OCI-LY1 (cell line): ENCODE data around the gene TMEM185B.
"Not testable (repeated sequence)": the region's sequence is repeated elsewhere in the genome, so short reads cannot be mapped to it uniquely, and the experiment has no call there.

Source experiments
- H2AFZ ChIP-seq: fragments of 200-600 bp; sonication (generic), shearing (Covaris generic); 2 replicates; pipeline ENCODE4 v1.6.0; 2014; ENCODE audit warnings: antibody characterized with exemption, mild to moderate bottlenecking, low read length
- H3F3A ChIP-seq: fragments of 200-600 bp; sonication (generic), shearing (Covaris generic); 2 replicates; pipeline ENCODE4 v1.6.0; 2014; ENCODE audit warnings: mild to moderate bottlenecking, antibody characterized with exemption, low read length, moderate library complexity; ENCODE audit not compliant: insufficient read depth
- H3K27ac ChIP-seq: fragments of 200-600 bp; sonication (generic); 2 replicates; pipeline ENCODE4 v1.5.1; 2014; ENCODE audit warnings: low read length, mixed run types, mild to moderate bottlenecking, low read depth; ENCODE audit not compliant: poor library complexity, severe bottlenecking
- H3K27me3 ChIP-seq: fragments of 200-600 bp; sonication (generic); 2 replicates; pipeline ENCODE4 v1.6.0; 2014; ENCODE audit warnings: antibody characterized with exemption, mild to moderate bottlenecking, low read length, moderate library complexity; ENCODE audit not compliant: insufficient read depth
- H3K36me3 ChIP-seq: fragments of 200-600 bp; sonication (generic); 2 replicates; pipeline ENCODE4 v1.6.1; 2014; ENCODE audit warnings: mild to moderate bottlenecking, antibody characterized with exemption, low read length, moderate library complexity, mixed read lengths; ENCODE audit not compliant: insufficient read depth
- H3K4me1 ChIP-seq: fragments of 200-600 bp; sonication (generic); 2 replicates; pipeline ENCODE4 v1.5.1; 2014; ENCODE audit warnings: mild to moderate bottlenecking, low read length, moderate library complexity; ENCODE audit not compliant: insufficient read depth, severe bottlenecking
- H3K4me2 ChIP-seq: fragments of 200-600 bp; sonication (generic), shearing (Covaris generic); 2 replicates; pipeline ENCODE4 v1.6.1; 2014; ENCODE audit warnings: low read length
- H3K4me3 ChIP-seq: fragments of 200-600 bp; sonication (generic); 2 replicates; pipeline ENCODE4 v1.5.1; 2014; ENCODE audit warnings: low read length, low read depth, mild to moderate bottlenecking, mixed read lengths; ENCODE audit not compliant: poor library complexity, severe bottlenecking
- H3K79me2 ChIP-seq: fragments of 200-600 bp; shearing (Covaris generic); 2 replicates; pipeline ENCODE4 v1.6.1; 2016; ENCODE audit warnings: mixed run types, low read length, mixed read lengths; ENCODE audit not compliant: insufficient read depth
- H3K9ac ChIP-seq: fragments of 200-600 bp; sonication (generic), shearing (Covaris generic); 2 replicates; pipeline ENCODE4 v1.6.1; 2014; ENCODE audit warnings: mild to moderate bottlenecking, low read length, mixed read lengths
- H3K9me2 ChIP-seq: fragments of 200-600 bp; sonication (generic), shearing (Covaris generic); 2 replicates; pipeline ENCODE4 v1.6.1; 2014; ENCODE audit warnings: low read depth, mild to moderate bottlenecking, low read length, mixed read lengths
- H3K9me3 ChIP-seq: fragments of 200-600 bp; shearing (Covaris generic); 2 replicates; pipeline ENCODE4 v1.6.1; 2014; ENCODE audit warnings: low read length, mixed read lengths
- H4K20me1 ChIP-seq: fragments of 200-600 bp; sonication (generic), shearing (Covaris generic); 2 replicates; pipeline ENCODE4 v1.6.0; 2016; ENCODE audit warnings: mild to moderate bottlenecking, low read length; ENCODE audit not compliant: insufficient read depth
- CTCF ChIP-seq: fragments of 200-600 bp; sonication (generic), shearing (Covaris generic); IDR thresholded peaks from 2 replicates; pipeline ENCODE4 v1.5.1; 2017; ENCODE audit warnings: mild to moderate bottlenecking, antibody characterized with exemption, low read length, moderate library complexity, mixed read lengths
- EZH2 ChIP-seq: fragments of 200-600 bp; sonication (generic), shearing (Covaris generic); IDR thresholded peaks from 2 replicates; pipeline ENCODE4 v1.8.0; 2017; ENCODE audit warnings: borderline replicate concordance, mixed run types, mild to moderate bottlenecking, antibody characterized with exemption, low read length, moderate library complexity, mixed read lengths

TMEM185B gene

GRCh38 chr2:120204022-120204405, 19.2 kb downstream of the TMEM185B start:
- no peak overlapping the region for H3K27ac ChIP-seq
- peak; percentile 67 for TF ChIP-seq CTCF
- no peak for TF ChIP-seq EZH2
- no peak overlapping the region; the same call in 1 of the 2 replicates for H3K4me2 ChIP-seq
- no peaks in the 10 kb centered on the region for H3K27me3 ChIP-seq
- no peaks in the 10 kb centered on the region for H4K20me1 ChIP-seq
- H3K4me1 ChIP-seq, result peaks cover 31% of the 10 kb centered on the region
- no peak overlapping the region; the same call in 1 of the 2 replicates for H3K9ac ChIP-seq
- no peak overlapping the region for H3K4me3 ChIP-seq
- no peaks in the 10 kb centered on the region; the same call in 1 of the 2 replicates for H3K36me3 ChIP-seq
- no peaks in the 10 kb centered on the region for H3K9me3 ChIP-seq
- no peaks in the 10 kb centered on the region for H3K79me2 ChIP-seq
- peak overlapping the region; percentile 49; the same call in 1 of the 2 replicates for H2AFZ ChIP-seq
- H3K9me2 ChIP-seq, result no peaks in the 10 kb centered on the region
- H3F3A ChIP-seq, result no peaks in the 10 kb centered on the region

- Histone ChIP-seq H3K27ac (no peak overlapping the region), H3K27me3 (no peaks in the 10 kb centered on the region), H3K36me3 (no peaks in the 10 kb centered on the region; the same call in 1 of the 2 replicates), H2AFZ (peak overlapping the region; percentile 49; the same call in 1 of the 2 replicates), H3K4me3 (no peak overlapping the region), H3K9me3 (peaks cover under 1% of the 10 kb centered on the region; the same call in 1 of the 2 replicates), H3K9ac (no peak overlapping the region; the same call in 1 of the 2 replicates), H3K4me2 (no peak overlapping the region; the same call in 1 of the 2 replicates), H4K20me1 (no peaks in the 10 kb centered on the region), H3K79me2 (no peaks in the 10 kb centered on the region), H3K9me2 (no peaks in the 10 kb centered on the region), H3F3A (no peaks in the 10 kb centered on the region), H3K4me1 (peaks cover 31% of the 10 kb centered on the region)
- TF ChIP-seq EZH2 (no peak), CTCF (no peak)
These were observed 19.8 kb downstream of the TMEM185B start for GRCh38 chr2:120203251-120204021.

GRCh38 chr2:120199817-120200459, 23.3 kb downstream of the TMEM185B start:
- H3K9ac ChIP-seq, H3K9me3 ChIP-seq, H3K9me2 ChIP-seq, H3K27me3 ChIP-seq, H3K36me3 ChIP-seq, H3K4me3 ChIP-seq, H3K79me2 ChIP-seq, H3K27ac ChIP-seq, H4K20me1 ChIP-seq, H3F3A ChIP-seq, H2AFZ ChIP-seq, H3K4me2 ChIP-seq: not testable (repeated sequence)
- peaks cover 15% of the 10 kb centered on the region for H3K4me1 ChIP-seq
